Measurements from ENCODE around the gene IQCH.

IQCH gene

GRCh38 chr15:67303490-67304363, 49.1 kb downstream of the IQCH start:
- no peaks in the 10 kb centered on the region for H3K27me3 ChIP-seq (ENCODE audit: control insufficient read depth, low read length)

DNA sequence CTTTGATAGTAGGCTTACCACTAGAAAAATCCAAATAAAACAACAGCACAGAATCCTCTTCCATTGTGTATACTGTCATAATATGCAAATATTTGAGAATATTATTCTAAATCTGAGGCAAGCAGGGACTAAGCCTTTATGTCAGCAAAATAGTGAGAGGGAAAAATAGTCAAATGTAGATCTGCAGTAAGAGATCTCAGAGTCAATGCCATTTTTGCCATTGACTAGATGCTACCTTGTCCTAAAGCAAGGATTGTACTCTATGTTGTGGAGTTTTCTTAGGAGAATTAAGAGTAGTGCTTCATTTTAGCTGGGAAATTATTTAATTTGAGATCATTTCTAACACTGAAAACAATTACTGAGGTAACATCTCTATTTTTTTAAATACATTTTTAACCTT, 50.2 kb downstream of the IQCH start:
- H3K4me1 ChIP-seq (ENCODE audit: control insufficient read depth, low read length) = no peaks in the 10 kb centered on the region
- H3K27me3 ChIP-seq (ENCODE audit: control insufficient read depth, low read length) = no peaks in the 10 kb centered on the region
- no peak overlapping the region for H3K4me3 ChIP-seq (ENCODE audit: low read length)
- H3K9me2 ChIP-seq (replicated peaks; ENCODE audit: control insufficient read depth, low read length) = no peaks in the 10 kb centered on the region
- no peaks in the 10 kb centered on the region for H4K20me1 ChIP-seq (ENCODE audit: control insufficient read depth, insufficient read depth, low read depth, low read length)
- H3K36me3 ChIP-seq (ENCODE audit: control insufficient read depth, low read length) = no peaks in the 10 kb centered on the region
- no peak for TF ChIP-seq EZH2phosphoT487 (IDR thresholded peaks at IDR 0.05; ENCODE audit: borderline replicate concordance, low read length)
- TF ChIP-seq, protein P1, sequence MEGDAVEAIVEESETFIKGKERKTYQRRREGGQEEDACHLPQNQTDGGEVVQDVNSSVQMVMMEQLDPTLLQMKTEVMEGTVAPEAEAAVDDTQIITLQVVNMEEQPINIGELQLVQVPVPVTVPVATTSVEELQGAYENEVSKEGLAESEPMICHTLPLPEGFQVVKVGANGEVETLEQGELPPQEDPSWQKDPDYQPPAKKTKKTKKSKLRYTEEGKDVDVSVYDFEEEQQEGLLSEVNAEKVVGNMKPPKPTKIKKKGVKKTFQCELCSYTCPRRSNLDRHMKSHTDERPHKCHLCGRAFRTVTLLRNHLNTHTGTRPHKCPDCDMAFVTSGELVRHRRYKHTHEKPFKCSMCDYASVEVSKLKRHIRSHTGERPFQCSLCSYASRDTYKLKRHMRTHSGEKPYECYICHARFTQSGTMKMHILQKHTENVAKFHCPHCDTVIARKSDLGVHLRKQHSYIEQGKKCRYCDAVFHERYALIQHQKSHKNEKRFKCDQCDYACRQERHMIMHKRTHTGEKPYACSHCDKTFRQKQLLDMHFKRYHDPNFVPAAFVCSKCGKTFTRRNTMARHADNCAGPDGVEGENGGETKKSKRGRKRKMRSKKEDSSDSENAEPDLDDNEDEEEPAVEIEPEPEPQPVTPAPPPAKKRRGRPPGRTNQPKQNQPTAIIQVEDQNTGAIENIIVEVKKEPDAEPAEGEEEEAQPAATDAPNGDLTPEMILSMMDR (IDR thresholded peaks at IDR 0.05; ENCODE audit: low read depth, low read length, poor library complexity, severe bottlenecking) = no peak
- H3K27ac ChIP-seq (ENCODE audit: low read depth, low read length) = no peak overlapping the region
- no peaks in the 10 kb centered on the region for H3F3A ChIP-seq (ENCODE audit: control insufficient read depth, insufficient read depth)
- H3K79me2 ChIP-seq (ENCODE audit: control insufficient read depth, low read length) = no peaks in the 10 kb centered on the region
- no peak overlapping the region for H3K4me2 ChIP-seq (ENCODE audit: low read length)
- no peaks in the 10 kb centered on the region for H3K9me3 ChIP-seq (ENCODE audit: control insufficient read depth, insufficient read depth, low read length)

More at GRCh38 chr15:67303490-67304363, 49.1 kb downstream of the IQCH start:
- Histone ChIP-seq H3K9me2 (replicated peaks; ENCODE audit: control insufficient read depth, low read length) (no peaks in the 10 kb centered on the region), H3K9me3 (ENCODE audit: control insufficient read depth, insufficient read depth, low read length) (no peaks in the 10 kb centered on the region), H3K27ac (ENCODE audit: low read depth, low read length) (no peak overlapping the region), H3K4me2 (ENCODE audit: low read length) (no peak overlapping the region), H3K36me3 (ENCODE audit: control insufficient read depth, low read length) (no peaks in the 10 kb centered on the region), H3K79me2 (ENCODE audit: control insufficient read depth, low read length) (no peaks in the 10 kb centered on the region), H3K4me1 (ENCODE audit: control insufficient read depth, low read length) (no peaks in the 10 kb centered on the region), H3K4me3 (ENCODE audit: low read length) (no peak overlapping the region), H3F3A (ENCODE audit: control insufficient read depth, insufficient read depth) (no peaks in the 10 kb centered on the region), H4K20me1 (ENCODE audit: control insufficient read depth, insufficient read depth, low read depth, low read length) (no peaks in the 10 kb centered on the region)
- TF ChIP-seq, protein P1 (IDR thresholded peaks at IDR 0.05; ENCODE audit: low read depth, low read length, poor library complexity, severe bottlenecking) = peak; percentile 47
- TF ChIP-seq EZH2phosphoT487 (IDR thresholded peaks at IDR 0.05; ENCODE audit: borderline replicate concordance, low read length) = no peak

- H3K27ac ChIP-seq (ENCODE audit: low read depth, low read length) = no peak overlapping the region
Measured at GRCh38 chr15:67305506-67305905, 50.9 kb downstream of the IQCH start.

More at GRCh38 chr15:67305506-67305905, 50.9 kb downstream of the IQCH start:
- Histone ChIP-seq H3K4me2 (ENCODE audit: low read length) (no peak overlapping the region), H3K9me2 (replicated peaks; ENCODE audit: control insufficient read depth, low read length) (no peaks in the 10 kb centered on the region), H3K4me3 (ENCODE audit: low read length) (no peak overlapping the region), H3K9me3 (ENCODE audit: control insufficient read depth, insufficient read depth, low read length) (no peaks in the 10 kb centered on the region), H3K4me1 (ENCODE audit: control insufficient read depth, low read length) (no peaks in the 10 kb centered on the region), H3F3A (ENCODE audit: control insufficient read depth, insufficient read depth) (no peaks in the 10 kb centered on the region), H3K36me3 (ENCODE audit: control insufficient read depth, low read length) (no peaks in the 10 kb centered on the region), H3K27me3 (ENCODE audit: control insufficient read depth, low read length) (no peaks in the 10 kb centered on the region), H4K20me1 (ENCODE audit: control insufficient read depth, insufficient read depth, low read depth, low read length) (no peaks in the 10 kb centered on the region), H3K79me2 (ENCODE audit: control insufficient read depth, low read length) (no peaks in the 10 kb centered on the region)
- TF ChIP-seq, protein P1 (IDR thresholded peaks at IDR 0.05; ENCODE audit: low read depth, low read length, poor library complexity, severe bottlenecking) = no peak
- no peak for TF ChIP-seq EZH2phosphoT487 (IDR thresholded peaks at IDR 0.05; ENCODE audit: borderline replicate concordance, low read length)

Measured in DOHH2 (cell line).